Inflammatory macrophage (primary cell): ENCODE results near the gene ARAP3.
"Not testable (repeated sequence)": the region's sequence is repeated elsewhere in the genome, so short reads cannot be mapped to it uniquely, and the experiment has no call there.

ENCODE experiments used
- DNase-seq, 2 donors: peaks; one replicate each; pipeline ENCODE4 v3.0.0-alpha.2; 2020 to 2022

Gene ARAP3

GRCh38 chr5:141613344-141613743 lies 68.7 kb downstream of the ARAP3 start:
- peak in 1 of 2 donors; percentile 20 for DNase-seq

DNA sequence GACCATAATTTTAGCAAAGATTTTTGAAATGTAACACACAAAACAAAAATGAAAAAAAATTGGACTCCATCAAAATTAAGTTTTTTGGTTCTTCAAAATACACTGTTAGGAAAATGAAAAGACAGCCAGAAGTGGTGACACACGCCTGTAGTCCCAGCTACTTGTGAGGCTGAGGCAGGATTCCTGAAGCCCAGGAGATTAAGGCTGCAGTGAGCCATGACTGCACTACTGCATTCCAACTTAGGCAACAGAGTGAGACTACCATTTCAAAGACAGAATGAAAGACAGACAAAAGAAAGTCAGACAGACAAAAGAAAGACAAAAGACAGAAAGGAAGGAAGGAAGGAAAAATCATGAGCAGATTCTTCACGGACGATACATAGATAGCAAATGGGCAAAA lies 70.7 kb downstream of the ARAP3 start:
- DNase-seq = no peak

GRCh38 chr5:141609921-141610320 lies 72.1 kb downstream of the ARAP3 start:
- DNase-seq = not testable (repeated sequence)

DNA sequence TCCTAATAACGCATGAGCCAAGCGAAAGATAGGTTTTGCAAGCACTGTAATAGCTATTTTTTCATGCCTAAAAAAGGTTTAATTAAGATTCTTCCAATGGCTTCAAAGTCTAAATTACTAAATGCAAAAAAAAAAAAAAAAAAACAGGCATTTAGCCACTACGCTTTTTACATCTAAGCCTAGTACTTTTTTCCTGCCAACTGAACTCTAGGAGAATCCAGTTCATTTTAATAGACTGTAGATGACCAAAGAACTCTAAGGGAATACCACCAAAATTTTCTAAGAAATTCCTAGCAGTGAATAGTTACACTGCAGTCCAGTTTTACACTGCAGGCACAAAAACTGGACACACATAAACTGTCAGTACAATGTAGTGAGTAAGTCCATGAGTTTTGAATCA lies 73.0 kb downstream of the ARAP3 start:
- DNase-seq = no peak

DNA sequence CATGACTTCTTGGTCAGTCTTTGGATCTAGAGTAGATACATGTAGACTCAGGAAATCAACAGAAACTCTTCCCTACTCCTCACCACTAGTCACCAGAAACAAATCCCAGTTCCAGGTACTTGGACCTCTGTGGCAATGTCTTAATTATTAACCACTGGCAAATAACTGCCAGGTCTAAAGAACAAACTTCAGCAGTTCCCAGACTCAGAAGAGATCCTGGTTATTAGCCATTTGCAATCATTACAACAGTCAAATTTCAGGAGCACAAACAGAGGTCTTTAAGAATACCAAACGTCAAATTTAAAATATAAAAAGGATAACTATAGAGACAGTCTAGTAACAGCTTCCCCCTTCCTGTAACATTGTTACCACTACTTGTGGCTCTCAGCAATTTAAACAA lies 73.5 kb downstream of the ARAP3 start:
- no peak for DNase-seq

- DNase-seq = no peak
Measured at GRCh38 chr5:141608046-141608445, 74.0 kb downstream of the ARAP3 start.

DNA sequence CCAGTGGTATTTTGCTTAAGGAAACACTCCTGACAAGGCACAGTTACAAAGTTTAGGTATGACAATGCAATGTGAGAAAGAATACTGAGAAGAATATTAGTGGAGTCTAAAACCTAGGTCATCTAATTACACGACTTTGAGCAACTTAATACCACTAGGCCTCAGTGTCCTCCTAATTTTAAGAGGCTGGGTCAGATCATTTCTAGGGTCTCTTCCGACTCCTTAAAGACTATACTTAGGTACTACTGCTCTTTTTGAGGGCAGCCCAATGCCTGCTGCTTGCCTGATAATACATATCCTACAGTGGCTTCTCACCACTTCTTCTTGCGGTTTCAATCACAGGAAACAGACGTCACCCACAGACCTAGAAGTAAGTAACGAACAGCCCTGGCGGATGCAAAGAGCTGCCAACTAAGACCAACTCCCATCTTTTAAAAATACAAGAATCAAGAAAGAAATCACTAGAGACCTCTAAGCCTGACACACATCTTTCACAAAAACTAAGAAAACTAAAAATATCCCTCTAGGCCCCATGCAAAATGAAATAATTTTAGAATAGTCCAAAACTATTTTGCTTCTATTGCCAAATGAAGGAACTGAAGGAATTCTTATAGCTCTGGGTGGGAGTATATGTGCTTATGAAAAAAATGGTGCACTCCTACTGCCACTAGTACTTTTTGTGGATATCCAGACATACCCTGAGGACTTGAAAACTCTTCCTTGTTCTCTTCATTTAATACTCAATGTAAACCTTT lies 76.3 kb downstream of the ARAP3 start:
- DNase-seq = peak; percentile 88 to 89

- peak; percentile 96 to 99 for DNase-seq
Measured at GRCh38 chr5:141603923-141604717, 77.9 kb downstream of the ARAP3 start.
